ENCODE data around the gene S100P.
"Not testable (repeated sequence)": the region's sequence is repeated elsewhere in the genome, so short reads cannot be mapped to it uniquely, and the experiment has no call there.

Gene S100P

DNA sequence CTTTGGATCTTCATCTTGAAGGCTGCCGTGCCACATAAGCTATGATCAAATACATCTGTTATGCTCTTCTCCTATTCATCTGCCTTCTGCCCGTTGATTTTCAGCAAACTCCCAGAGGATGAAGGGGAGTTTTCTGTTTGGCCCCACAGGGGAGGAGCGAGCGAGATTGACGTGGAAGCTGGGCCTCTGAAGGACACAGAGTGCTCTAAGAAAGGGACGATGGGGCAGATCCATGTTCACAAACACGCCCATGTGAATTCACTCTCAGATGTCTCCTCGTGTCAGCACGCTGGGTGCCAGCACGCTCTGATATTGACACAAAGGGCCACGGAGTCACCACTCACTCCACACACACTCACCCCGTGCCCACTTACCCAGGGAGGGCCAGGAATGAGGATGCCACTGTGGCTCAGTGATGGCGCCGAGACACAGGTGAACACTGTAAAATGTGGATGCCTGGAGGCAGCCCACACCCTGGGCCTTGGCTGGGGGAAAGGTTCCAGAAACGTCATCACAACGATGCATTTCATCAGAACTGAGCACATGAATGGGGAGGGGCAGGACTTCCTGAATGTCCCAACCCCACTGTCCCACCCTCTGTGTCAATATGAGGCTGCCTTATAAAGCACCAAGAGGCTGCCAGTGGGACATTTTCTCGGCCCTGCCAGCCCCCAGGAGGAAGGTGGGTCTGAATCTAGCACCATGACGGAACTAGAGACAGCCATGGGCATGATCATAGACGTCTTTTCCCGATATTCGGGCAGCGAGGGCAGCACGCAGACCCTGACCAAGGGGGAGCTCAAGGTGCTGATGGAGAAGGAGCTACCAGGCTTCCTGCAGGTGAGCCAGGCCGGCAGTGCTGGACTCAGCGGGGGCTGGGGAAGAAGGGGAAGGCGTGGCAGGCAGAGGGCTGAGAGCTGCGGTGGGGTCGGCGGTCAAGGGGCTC is at the start of gene S100P:
Gene S100P (plus strand): TSS at position 648 of the 946 bp plus-strand sequence. CDS start 55 bp downstream, at position 703.
- no peak for DNase-seq (ENCODE audit: low read depth in 4 of 4, low spot score in 1 of 4)

DNA sequence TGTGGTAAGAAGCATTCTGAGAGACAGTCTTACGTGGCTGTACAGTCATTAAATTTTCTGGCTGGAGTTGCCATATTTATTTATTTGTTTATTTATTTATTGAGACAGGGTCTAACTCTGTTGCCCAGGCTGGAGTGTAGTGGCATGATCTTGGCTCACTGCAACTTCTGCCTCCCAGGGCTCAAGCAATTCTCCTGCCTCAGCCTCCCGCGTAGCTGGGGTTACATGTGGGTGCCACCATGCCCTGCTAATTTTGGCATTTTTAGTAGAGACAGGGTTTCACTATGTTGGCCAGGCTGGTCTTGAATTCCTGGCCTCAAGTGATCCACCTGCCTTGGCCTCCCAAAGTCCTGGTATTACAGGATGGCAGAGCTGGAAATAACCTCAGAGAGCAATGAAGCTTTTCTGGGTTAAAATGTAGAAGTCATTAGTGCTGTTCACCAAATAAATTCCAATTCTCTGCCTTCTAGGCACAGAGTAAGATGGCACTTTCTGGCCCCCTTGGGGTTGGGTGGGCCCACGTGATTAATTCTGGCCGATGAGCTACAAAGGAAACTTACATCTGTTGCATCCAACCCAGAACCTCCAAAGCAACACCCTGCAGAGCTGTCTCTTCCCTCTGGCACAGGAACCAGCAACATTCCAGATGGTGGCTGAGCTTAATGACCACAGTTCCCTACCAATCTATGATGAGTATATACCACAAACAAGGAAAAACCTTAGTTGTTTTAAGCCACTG is 48.7 kb upstream of the S100P start:
- DNase-seq (ENCODE audit: low read depth in 4 of 4, low spot score in 1 of 4), result no peak

DNA sequence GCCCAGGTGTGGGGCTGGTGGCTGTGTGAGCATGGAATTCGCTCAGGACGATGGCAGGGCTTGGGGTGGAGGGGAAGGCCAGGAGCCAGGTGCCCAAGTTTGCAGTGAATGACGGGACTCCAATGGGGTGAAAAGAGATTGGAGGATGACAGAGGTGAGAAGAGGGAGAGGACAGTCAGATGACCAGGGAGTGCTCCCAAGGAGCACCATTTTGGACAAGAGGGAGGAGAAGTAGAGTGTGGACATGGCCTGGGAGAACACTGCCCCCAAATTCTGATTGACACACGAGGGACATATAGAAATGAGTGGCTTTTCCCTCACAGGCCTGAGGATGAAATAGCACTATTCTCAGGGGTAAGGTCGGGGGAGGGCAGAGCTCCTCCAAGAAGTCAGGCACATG is 46.5 kb upstream of the S100P start:
- DNase-seq (ENCODE audit: low read depth in 4 of 4, low spot score in 1 of 4), result no peak

DNA sequence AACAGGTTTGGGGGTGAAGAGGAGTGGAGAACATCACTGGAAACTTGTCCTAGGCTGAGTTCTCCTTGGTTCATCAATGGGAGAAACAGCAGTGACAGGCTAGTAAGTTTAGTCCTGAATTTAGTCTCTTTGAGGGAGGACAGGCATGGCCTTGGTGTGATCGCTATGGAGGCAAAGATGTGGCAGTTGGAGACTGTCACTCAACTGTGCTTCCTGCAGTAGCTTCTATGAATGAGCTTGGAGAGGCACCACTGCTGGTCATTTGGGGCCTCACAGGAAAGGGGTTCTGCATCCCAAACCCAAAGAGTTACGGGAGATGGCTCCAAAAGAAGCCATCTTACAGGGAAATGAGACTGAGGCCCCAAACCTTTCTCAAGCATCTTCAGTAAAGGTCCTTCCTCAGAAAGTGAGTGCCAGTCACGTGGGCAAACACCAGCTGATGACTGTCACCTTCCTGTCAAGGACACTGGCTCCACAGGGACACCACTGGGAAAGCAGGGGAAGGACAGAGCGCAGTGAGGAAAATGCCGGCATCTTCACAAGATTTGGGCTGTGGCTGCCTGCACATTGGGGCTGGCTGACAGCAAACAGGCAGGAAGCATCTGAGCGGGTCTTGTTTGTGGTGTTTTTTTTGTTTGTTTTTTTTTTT is 46.0 kb upstream of the S100P start:
- DNase-seq (ENCODE audit: low read depth in 4 of 4, low spot score in 1 of 4), result no peak

DNA sequence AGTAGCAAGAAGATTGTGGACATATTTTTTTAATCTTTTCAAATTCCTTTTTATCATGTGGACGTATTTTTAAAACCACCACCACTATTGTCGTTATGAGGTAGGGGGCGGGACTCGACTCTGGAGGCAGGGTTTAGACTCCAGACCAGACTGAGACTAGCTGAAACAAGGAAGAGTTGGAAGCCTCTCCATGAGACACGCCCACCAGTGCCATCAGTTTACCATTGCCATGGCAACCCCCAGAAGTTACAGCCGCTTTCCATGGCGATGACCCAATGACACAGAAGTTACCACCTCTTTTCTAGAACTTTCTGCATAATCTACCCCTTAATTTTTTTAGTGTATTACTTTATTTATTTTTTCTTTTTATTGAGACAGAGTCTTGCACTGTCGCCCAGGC is 44.5 kb upstream of the S100P start:
- no peak for DNase-seq (ENCODE audit: low read depth in 4 of 4, low spot score in 1 of 4)

DNA sequence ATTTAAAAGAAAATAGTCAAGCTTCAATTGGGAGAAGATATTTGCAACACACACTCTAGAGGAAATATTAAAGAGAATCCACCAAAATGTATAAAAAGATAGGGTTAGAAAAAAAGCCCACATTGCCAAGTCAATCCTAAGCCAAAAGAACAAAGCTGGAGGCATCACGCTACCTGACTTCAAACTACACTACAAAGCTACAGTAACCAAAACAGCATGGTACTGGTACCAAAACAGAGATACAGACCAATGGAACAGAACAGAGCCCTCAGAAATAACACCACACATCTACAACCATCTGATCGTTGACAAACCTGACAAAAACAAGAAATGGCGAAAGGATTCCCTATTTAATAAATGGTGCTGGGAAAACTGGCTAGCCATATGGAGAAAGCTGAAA is 39.5 kb upstream of the S100P start:
- not testable (repeated sequence) for DNase-seq (ENCODE audit: low read depth in 4 of 4, low spot score in 1 of 4)

DNA sequence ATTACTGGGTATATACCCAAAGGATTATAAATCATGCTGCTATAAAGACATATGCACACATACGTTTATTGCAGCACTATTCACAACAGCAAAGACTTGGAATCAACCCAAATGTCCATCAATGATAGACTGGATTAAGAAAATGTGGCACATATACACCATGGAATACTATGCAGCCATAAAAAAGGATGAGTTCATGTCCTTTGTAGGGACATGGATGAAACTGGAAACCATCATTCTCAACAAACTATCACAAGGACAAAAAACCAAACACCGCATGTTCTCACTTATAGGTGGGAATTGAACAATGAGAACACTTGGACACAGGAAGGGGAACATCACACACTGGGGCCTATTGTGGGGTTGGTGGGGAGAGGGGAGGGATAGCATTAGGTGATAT is 38.4 kb upstream of the S100P start:
- DNase-seq (ENCODE audit: low read depth in 4 of 4, low spot score in 1 of 4), result not testable (repeated sequence)

DNA sequence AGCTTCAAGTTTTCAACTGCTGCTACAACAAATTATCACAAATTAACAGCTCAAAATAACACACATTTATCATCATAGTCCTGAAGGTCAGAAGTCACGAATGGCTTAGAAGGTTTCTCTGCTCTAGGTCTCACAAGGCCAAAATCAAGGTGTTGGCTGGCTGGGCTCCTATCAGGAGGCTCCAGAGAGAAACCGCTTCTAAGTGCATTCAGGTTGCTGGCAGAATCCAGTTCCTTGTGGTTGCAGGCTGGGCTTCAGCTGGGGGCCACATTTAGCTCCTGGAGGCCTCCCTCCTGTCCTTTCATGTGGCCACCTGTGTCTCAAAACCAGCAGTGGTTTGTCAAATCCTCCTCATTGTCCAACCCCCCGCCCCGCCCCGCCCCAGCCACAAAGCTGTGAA is 37.8 kb upstream of the S100P start:
- no peak for DNase-seq (ENCODE audit: low read depth in 4 of 4, low spot score in 1 of 4)

DNA sequence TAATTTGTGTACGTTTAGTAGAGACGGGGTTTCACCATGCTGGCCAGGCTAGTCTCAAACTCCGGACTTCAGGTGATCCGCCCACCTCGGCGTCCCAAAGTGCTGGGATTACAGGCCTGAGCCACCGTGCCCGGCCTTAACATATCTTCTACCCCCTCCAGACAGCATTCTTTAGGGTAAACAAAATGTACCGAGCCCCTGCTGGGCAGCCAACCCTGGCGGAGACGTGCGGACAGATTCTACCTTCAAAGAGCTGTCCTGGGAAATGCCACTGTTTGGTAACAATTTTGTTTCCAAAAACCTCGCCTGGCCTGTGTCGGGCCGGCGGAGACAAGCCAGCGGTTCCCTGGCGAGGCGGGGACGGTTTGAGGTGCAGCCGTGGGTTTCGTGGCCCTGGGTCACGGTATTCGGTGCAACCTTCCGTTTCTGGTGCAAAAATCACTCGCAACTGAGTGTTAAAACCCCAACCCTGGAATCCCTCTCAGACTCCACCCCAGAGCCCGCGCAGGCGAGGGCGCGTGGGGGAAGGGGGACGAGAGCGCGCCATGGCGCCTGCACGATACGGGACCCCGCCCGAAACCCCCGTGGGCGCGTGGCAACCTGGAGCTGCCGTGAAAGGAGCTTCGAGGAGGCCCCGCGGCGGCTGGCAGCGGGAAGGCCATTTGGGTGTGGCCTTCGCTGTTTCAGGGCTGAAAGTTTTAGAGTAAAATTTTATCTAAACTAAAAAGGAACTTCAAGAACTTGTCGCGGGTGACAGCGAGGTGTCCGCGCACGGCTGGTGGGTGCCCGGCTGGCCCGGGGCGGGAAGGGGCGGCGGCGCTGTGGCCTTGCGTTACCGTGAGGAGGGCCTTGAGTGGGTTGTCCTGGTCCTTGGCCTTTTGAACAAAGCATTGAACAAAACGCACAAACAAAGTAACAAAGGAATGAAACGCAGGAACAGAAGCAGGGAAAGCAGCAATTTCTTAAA is 36.2 kb upstream of the S100P start:
- no peak for DNase-seq (ENCODE audit: low read depth in 4 of 4, low spot score in 1 of 4)

DNA sequence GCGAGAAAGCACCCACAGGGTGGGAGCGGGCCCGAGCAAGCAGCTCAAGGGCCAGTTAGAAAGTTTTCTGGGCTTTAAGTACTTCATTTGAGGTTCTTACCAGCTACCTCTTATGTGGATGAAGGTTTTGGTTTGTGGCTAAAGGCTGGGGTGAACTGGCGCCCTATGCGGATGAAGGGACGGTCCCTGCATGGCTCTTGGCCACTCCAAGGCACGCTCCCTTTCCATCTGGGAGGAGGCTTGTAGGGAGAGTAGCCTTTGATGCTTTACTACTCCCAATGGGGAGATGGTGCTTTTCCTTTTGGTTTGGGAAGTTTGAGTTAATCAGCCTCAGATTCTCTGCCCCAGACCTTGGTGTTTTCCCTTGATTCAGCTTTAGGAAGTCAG is 35.5 kb upstream of the S100P start:
- no peak for DNase-seq (ENCODE audit: low read depth in 4 of 4, low spot score in 1 of 4)

DNA sequence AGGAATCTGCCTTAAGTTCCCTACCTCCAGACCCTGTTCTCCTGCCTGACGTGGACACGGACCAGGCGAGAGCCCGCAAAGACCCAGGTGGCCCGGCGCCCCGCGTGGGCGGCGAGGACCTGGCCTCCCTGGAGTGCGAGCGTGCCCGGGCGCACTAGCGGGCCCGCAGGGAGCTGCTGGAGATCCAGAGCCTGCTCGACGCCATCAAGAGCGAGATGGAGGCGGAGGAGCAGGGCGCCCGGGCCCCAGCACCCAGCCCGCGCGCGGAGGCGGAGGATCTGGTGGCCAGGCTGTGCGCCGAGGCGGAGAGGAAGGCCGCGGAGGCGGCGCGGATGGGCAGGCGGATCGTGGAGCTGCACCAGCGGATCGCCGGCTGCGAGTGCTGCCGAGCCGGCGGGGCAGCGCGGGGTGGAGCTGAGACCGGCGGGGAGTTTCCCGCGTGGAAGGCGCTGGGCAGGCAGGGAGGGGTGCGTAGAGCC is 35.0 kb upstream of the S100P start:
- peak in 2 of 4 experiments; percentile 20 to 38 for DNase-seq (ENCODE audit: low read depth in 4 of 4, low spot score in 1 of 4)

DNA sequence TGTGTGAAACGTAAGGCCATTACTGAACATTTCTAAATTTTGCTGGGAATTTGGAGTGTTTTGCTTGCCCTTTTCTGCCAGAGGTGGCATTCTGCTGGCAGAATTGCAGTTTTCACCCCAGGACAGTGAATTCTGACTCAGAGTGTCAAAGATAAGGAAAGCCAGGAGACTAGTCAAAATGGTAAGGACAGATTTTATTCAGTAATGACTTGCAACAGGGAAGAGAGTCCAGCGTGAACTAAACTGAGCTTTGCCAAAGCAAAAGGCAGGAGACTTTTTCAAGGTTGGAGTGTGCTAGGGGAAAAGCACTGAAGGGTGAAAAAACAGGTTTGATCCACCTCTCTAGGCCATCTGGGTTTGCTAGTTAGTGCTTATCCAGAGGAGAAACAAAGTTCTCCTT is 33.8 kb upstream of the S100P start:
- DNase-seq (ENCODE audit: low read depth in 4 of 4, low spot score in 1 of 4), result no peak

DNA sequence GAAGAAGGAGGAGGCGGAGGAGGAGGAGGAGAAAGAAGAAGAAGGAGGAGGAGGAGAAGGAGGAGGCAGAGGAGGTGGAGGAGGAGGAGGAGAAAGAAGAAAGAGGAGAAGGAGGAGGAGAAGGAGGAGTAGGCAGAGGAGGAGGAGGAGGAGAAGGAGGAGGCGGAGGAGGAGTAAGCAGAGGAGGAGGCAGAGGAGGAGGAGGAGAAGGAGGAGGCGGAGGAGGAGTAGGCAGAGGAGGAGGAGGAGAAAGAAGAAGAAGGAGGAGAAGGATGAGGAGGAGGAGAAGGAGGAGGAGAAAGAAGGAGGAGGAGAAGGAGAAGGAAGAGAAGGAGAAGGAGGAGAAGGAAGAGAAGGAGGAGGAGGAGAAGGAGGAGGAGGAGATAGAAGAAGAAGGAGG is 33.2 kb upstream of the S100P start:
- no peak for DNase-seq (ENCODE audit: low read depth in 4 of 4, low spot score in 1 of 4)

DNA sequence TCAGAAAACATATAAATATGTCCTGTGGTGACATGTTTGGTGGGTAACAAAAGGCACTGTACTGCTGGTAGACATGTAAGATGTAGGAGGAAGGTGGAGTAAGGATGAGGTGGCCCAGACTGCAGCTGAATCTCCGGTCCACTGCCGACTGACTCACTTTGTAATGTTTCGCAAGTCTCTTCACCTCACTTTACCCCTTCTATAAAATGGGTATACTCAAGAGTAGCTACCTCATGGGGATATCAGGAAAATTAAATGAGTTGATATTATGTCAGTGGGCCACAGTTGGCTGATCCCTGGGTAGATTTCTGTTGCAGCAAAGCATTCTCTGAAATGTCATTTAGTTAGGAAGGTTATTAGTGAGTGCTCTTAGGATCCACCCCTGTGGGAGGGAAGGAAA is 31.1 kb upstream of the S100P start:
- DNase-seq (ENCODE audit: low read depth in 4 of 4, low spot score in 1 of 4), result no peak

DNA sequence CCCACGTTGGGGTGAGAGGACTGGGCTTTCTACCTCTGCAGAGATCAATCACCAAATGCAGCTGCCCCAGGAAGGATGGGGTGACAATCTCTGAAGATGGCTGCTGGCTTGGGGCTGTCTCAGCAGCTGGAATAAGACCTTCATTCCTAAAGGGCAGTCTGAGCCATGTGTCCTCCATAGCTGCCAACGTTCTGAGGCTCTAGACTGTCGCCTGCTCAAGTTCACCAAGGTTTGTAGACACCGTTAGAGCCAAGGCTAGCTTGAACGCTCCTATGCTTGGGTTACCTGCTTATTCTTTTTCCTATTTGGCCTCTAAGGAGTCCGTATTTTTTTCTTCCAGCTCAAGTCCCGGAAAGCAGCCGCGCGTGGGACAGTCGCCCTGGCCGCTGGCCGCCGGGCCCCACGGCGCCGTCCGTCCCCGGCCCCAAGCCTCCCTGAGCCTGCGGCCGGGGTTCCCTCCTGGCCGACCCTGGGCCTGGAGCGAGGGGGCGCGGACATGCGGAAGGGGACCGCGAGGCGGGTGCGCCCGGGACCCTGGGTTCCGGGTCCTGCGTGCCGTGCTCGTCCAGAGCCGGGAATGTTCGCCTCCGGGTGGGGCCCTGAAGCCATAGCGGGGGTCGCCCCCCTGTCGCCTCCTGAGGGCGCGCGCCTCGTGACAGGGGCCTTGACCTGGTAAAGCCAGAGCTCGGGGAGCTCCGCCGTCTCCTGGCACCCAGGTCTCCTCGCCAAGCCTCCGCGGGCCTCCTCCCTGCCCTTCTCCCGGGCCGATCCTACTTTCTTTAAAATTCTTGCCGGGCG is 29.9 kb upstream of the S100P start:
- no peak for DNase-seq (ENCODE audit: low read depth in 4 of 4, low spot score in 1 of 4)

DNA sequence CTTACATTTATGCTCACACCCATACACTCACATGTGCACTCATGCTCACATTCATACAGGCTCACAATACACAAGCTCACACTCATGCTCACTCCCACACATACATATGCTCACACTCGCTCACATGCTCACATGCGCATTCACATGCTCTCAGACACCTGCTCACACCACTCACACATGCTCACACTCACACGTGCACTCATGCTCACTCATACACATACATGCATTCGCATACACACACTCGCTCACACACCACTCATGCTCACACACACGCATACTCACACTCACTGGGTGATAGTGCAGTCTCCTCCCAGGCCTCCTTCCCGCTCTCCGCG is 28.4 kb upstream of the S100P start:
- DNase-seq (ENCODE audit: low read depth in 4 of 4, low spot score in 1 of 4), result no peak

DNA sequence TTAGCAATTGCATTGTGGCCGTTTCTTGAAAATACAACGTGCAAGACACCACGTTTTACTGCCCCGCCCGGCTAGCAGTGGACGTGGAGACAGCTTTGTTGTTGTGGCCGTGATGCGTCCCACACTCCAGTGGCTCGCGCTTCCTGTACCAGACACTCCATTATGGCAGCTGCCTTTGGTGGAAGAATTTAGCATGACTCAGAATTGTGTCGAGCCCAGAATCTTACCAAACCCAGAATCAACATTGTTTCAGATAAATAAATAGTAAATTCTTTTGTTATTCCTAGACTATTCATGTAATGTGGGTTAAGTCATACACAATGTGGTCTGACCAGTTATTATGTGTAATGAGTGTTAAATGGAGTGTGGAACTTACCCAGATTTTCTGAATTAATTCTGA is 25.3 kb upstream of the S100P start:
- DNase-seq (ENCODE audit: low read depth in 4 of 4, low spot score in 1 of 4), result no peak

DNA sequence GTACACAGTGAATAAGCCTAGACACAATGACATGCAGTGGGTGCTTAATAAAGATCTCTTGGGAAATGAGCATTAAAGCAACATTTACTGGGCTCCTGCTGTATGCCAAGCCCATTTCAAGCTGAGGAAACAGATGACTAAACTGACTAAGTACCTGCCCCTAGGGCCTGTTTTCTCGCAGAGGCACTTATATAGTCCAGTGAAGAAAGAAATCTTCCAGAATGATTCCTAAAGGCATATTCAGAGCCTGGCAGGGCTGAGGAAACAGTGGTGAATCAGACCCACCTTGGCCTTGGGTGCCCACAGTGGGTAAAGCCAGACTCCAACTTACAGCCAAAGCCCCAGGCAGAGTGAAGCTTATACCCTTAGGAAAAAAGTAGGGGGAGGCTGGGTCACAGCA is 22.0 kb upstream of the S100P start:
- DNase-seq (ENCODE audit: low read depth in 4 of 4, low spot score in 1 of 4), result no peak

DNA sequence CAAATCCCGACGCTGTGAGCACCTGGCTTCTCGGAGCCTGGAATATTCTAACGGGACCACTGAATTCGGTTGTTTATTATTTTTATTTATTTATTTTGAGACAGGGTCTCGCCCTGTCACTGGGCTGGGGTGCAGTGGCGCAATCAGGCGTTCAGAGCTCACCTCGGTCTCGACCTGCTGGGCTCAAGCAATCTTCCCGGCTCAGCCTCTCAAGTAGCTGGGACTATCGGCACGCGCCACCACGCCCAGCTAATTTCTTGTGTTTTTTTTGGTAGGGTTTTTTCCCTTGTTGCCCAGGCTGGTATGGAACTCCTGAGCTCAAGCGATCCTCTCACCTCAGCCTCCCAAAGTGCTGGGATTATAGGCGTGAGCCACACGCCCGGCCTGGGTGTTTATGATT is 21.5 kb upstream of the S100P start:
- no peak for DNase-seq (ENCODE audit: low read depth in 4 of 4, low spot score in 1 of 4)

All from stimulated activated CD4-positive, alpha-beta T cell treated with anti-CD3 and anti-CD28 coated beads, Interleukin-1b, Interleukin-23, amount 100 ng/mL, for 24 hours (primary cell).